Measurements from ENCODE around the gene CNBD2. TPM values are rescaled to one million over a fixed set of nuclear protein-coding genes. Genes with fewer than 3 reads are reported as not detected.

The CNBD2 gene
- total RNA-seq, 2 donors from 2014 or later: 1.0 to 4.0 TPM

DNA sequence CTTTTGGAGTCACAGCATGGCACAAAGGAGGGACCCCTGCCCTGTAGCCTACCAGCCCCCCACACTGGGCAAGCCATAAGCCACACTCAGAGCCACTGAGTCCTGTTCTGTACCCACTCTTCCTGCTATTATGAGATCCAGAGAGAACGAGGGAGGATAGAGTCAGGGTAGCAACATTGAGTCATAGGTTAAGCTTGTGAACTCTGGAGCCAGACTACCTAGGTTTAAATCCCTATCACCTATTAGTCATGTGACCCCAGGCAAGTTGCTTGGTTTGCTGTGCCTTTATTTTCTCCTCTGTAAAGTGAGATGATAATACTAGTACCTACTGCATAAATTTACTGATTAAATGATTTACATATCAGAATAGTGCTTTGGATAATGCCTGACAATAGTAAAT lies 540 bp downstream of the CNBD2 start:
- no peak for DNase-seq (ENCODE audit: low spot score)
- no peaks in the 10 kb centered on the region for H3K4me1 ChIP-seq
- H3K9me3 ChIP-seq: no peaks in the 10 kb centered on the region
- H3K36me3 ChIP-seq: no peaks in the 10 kb centered on the region
- TF ChIP-seq, protein P1, sequence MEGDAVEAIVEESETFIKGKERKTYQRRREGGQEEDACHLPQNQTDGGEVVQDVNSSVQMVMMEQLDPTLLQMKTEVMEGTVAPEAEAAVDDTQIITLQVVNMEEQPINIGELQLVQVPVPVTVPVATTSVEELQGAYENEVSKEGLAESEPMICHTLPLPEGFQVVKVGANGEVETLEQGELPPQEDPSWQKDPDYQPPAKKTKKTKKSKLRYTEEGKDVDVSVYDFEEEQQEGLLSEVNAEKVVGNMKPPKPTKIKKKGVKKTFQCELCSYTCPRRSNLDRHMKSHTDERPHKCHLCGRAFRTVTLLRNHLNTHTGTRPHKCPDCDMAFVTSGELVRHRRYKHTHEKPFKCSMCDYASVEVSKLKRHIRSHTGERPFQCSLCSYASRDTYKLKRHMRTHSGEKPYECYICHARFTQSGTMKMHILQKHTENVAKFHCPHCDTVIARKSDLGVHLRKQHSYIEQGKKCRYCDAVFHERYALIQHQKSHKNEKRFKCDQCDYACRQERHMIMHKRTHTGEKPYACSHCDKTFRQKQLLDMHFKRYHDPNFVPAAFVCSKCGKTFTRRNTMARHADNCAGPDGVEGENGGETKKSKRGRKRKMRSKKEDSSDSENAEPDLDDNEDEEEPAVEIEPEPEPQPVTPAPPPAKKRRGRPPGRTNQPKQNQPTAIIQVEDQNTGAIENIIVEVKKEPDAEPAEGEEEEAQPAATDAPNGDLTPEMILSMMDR (IDR thresholded peaks at IDR 0.05): no peak
- no peak overlapping the region for H3K27ac ChIP-seq
- H3K27me3 ChIP-seq: no peaks in the 10 kb centered on the region
- H3K4me3 ChIP-seq: no peak overlapping the region

DNA sequence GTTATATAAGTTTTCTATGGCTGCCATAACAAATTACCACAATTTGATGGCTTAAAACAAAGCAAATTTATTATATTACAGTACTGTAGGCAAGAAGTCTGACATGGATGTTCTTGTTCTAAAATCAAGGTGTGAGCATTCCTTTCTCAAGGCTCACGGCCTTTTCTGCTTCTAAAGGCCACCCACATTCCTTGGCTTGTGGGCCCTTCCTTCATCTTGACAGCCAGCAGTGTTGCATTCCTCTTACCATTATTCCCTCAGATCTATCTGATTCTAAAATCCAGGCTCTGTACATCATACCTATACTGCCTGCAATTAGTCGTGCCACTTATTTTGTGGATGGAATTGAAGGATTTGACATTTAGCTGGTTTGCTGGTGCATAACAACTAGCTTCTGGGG lies 3.6 kb downstream of the CNBD2 start:
- Histone ChIP-seq H3K27me3 (no peaks in the 10 kb centered on the region), H3K4me3 (no peak overlapping the region), H3K36me3 (no peaks in the 10 kb centered on the region), H3K9me3 (no peaks in the 10 kb centered on the region), H3K4me1 (no peaks in the 10 kb centered on the region), H3K27ac (no peak overlapping the region)
- TF ChIP-seq, protein P1 (IDR thresholded peaks at IDR 0.05): no peak
- DNase-seq (ENCODE audit: low spot score): no peak

GRCh38 chr20:35972462-35972861 lies 4.1 kb downstream of the CNBD2 start:
- Histone ChIP-seq H3K27me3 (no peaks in the 10 kb centered on the region), H3K9me3 (no peaks in the 10 kb centered on the region), H3K36me3 (no peaks in the 10 kb centered on the region), H3K4me3 (no peak overlapping the region), H3K27ac (no peak overlapping the region), H3K4me1 (no peaks in the 10 kb centered on the region)
- TF ChIP-seq, protein P1 (IDR thresholded peaks at IDR 0.05): no peak
- DNase-seq (ENCODE audit: low spot score): no peak

DNA sequence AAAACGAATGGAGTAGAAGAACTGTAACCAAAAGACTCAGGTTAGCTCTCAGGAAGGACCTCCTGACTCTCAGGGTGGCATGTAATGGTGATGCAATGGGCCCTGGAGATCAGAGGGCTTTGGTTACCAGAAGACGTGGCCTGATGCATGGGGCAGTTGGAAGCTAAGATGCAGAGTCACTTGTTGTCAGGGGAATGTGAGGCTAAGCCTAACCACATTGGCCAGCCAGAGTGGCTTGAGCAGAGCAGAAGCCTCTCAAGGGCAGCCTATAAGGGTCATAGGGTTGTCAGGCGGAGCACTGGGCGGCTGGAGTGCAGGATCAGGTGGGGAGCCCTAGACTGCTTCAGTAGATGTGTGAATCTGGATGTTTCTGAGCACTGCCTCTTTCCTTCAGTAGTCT lies 5.9 kb downstream of the CNBD2 start:
- Histone ChIP-seq H3K4me1 (no peaks in the 10 kb centered on the region), H3K9me3 (no peaks in the 10 kb centered on the region), H3K4me3 (no peak overlapping the region), H3K27me3 (no peaks in the 10 kb centered on the region), H3K36me3 (no peaks in the 10 kb centered on the region), H3K27ac (no peak overlapping the region)
- TF ChIP-seq, protein P1 (IDR thresholded peaks at IDR 0.05): no peak
- DNase-seq (ENCODE audit: low spot score): no peak

GRCh38 chr20:35975576-35976373 lies 7.4 kb downstream of the CNBD2 start:
- Histone ChIP-seq H3K4me3 (no peak overlapping the region), H3K27ac (no peak overlapping the region), H3K4me1 (no peaks in the 10 kb centered on the region), H3K9me3 (no peaks in the 10 kb centered on the region), H3K27me3 (no peaks in the 10 kb centered on the region), H3K36me3 (no peaks in the 10 kb centered on the region)
- TF ChIP-seq, protein P1 (IDR thresholded peaks at IDR 0.05): no peak
- no peak for DNase-seq (ENCODE audit: low spot score)

GRCh38 chr20:35978041-35978513 lies 9.7 kb downstream of the CNBD2 start:
- no peaks in the 10 kb centered on the region for H3K36me3 ChIP-seq
- no peaks in the 10 kb centered on the region for H3K4me1 ChIP-seq
- TF ChIP-seq, protein P1 (IDR thresholded peaks at IDR 0.05): no peak
- H3K9me3 ChIP-seq: no peaks in the 10 kb centered on the region
- no peaks in the 10 kb centered on the region for H3K27me3 ChIP-seq
- DNase-seq (ENCODE audit: low spot score): no peak
- no peak overlapping the region for H3K27ac ChIP-seq
- H3K4me3 ChIP-seq: no peak overlapping the region
